SK-N-SH (cell line): ENCODE data around the gene SLC12A4. TPM values are rescaled to one million over a fixed set of nuclear protein-coding genes. Genes with fewer than 3 reads are reported as not detected.

Source experiments
- CTCF ChIA-PET: fragments of 300-600, 350-600 bp; formaldehyde crosslinking; extraction: SDS; loops from one replicate; lab custom pipeline; 2021; lab: Yijun Ruan, JAX
- POLR2A ChIA-PET: fragments of 350-600 bp; sonication (Branson Sonifier 250); formaldehyde crosslinking; extraction: SDS; loops from one replicate; lab custom pipeline; 2020; ENCODE audit warnings: antibody characterized with exemption, inconsistent platforms; lab: Yijun Ruan, JAX
- DNase-seq: peaks from one replicate; pipeline ENCODE4 v3.0.0; 2012
- H2AFZ ChIP-seq: fragments of 200-600 bp; sonication (generic); 2 replicates; pipeline ENCODE4 v1.8.1; 2016; ENCODE audit warnings: antibody characterized with exemption, mild to moderate bottlenecking, low read depth
- H3F3A ChIP-seq: fragments of 200-600 bp; sonication (generic); replicated peaks from 2 replicates; pipeline ENCODE3; 2016; ENCODE audit warnings: antibody characterized with exemption, mild to moderate bottlenecking; ENCODE audit not compliant: insufficient read depth
- H3K27ac ChIP-seq, 2 experiments: fragments of 200-500 bp in 1 of 2; fragments of 200-600 bp in 1 of 2; sonication (Bioruptor generic) in 1 of 2; sonication (generic), shearing (Covaris generic) in 1 of 2; 2 replicates each; pipeline versions ENCODE4 v1.5.1 to v1.6.1; 2014 to 2016; ENCODE audit warnings: low read depth in 2 of 2, inconsistent platforms in 1 of 2, low read length in 1 of 2, mild to moderate bottlenecking in 1 of 2, mixed read lengths in 1 of 2
- H3K27me3 ChIP-seq: fragments of 200-600 bp; sonication (generic), shearing (Covaris generic); 2 replicates; pipeline ENCODE4 v1.6.1; 2016; ENCODE audit warnings: mixed run types; ENCODE audit not compliant: insufficient read depth
- H3K36me3 ChIP-seq, 2 experiments: fragments of 200-500 bp in 1 of 2; fragments of 200-600 bp in 1 of 2; sonication (Bioruptor generic) in 1 of 2; sonication (generic) in 1 of 2; replicated peaks in 1 of 2; 2 replicates each; pipeline versions ENCODE3 to v1.5.1; 2014 to 2016; ENCODE audit warnings: low read length in 1 of 2, mild to moderate bottlenecking in 1 of 2; ENCODE audit not compliant: insufficient read depth in 2 of 2, control insufficient read depth in 1 of 2
- H3K4me1 ChIP-seq, 2 experiments: fragments of 200-500 bp in 1 of 2; fragments of 200-600 bp in 1 of 2; sonication (Bioruptor generic) in 1 of 2; sonication (generic), shearing (Covaris generic) in 1 of 2; 2 replicates each; pipeline versions ENCODE4 v1.5.1 to v1.6.1; 2014 to 2016; ENCODE audit warnings: low read depth in 1 of 2, low read length in 1 of 2, mixed run types in 1 of 2; ENCODE audit not compliant: insufficient read depth in 2 of 2, control insufficient read depth in 1 of 2
- H3K4me2 ChIP-seq: fragments of 200-600 bp; sonication (generic), shearing (Covaris generic); 2 replicates; pipeline ENCODE4 v1.6.1; 2017; ENCODE audit warnings: mixed run types
- H3K4me3 ChIP-seq, 2 experiments: fragments of 200-500 bp in 1 of 2; fragments of 200-600 bp in 1 of 2; sonication (Bioruptor generic) in 1 of 2; sonication (generic), shearing (Covaris generic) in 1 of 2; 2 replicates each; pipeline versions ENCODE4 v1.5.1 to v1.8.1; 2014 to 2016; ENCODE audit warnings: low read depth in 2 of 2, inconsistent platforms in 1 of 2, low read length in 1 of 2, mild to moderate bottlenecking in 1 of 2, mixed read lengths in 1 of 2, moderate library complexity in 1 of 2
- H3K79me2 ChIP-seq: fragments of 200-600 bp; sonication (generic); 2 replicates; pipeline ENCODE4 v1.8.1; 2017; ENCODE audit warnings: mild to moderate bottlenecking; ENCODE audit not compliant: insufficient read depth
- H3K9ac ChIP-seq: fragments of 200-600 bp; sonication (generic); 2 replicates; pipeline ENCODE4 v1.6.1; 2017; ENCODE audit warnings: mixed run types
- H3K9me2 ChIP-seq: fragments of 200-600 bp; sonication (generic); 2 replicates; pipeline ENCODE4 v1.6.1; 2017; ENCODE audit warnings: mixed run types
- H3K9me3 ChIP-seq: fragments of 200-600 bp; sonication (generic); 2 replicates; pipeline ENCODE4 v1.6.1; 2017; ENCODE audit warnings: mixed run types, mild to moderate bottlenecking, moderate library complexity
- H4K20me1 ChIP-seq: fragments of 200-600 bp; sonication (generic); 2 replicates; pipeline ENCODE4 v1.6.1; 2017; ENCODE audit warnings: mild to moderate bottlenecking, mixed run types; ENCODE audit not compliant: insufficient read depth
- EZH2phosphoT487 ChIP-seq: fragments of 200-600 bp; sonication (generic); IDR thresholded peaks from 2 replicates; pipeline ENCODE4 v1.6.1; 2017; ENCODE audit warnings: low read depth, mixed run types, mild to moderate bottlenecking, antibody characterized with exemption, moderate library complexity, borderline replicate concordance
- FOXM1 ChIP-seq: IDR thresholded peaks from 2 replicates; pipeline ENCODE4 v1.4.0; 2012; ENCODE audit warnings: low read depth, mild to moderate bottlenecking
- JUND ChIP-seq: IDR thresholded peaks from 2 replicates; pipeline ENCODE4 v1.4.0; 2012
- MEF2A ChIP-seq: IDR thresholded peaks from 2 replicates; pipeline ENCODE4 v1.4.0; 2012; ENCODE audit warnings: low read depth, borderline replicate concordance
- POLR2AphosphoS5 ChIP-seq: IDR thresholded peaks from 2 replicates; pipeline ENCODE4 v1.6.1; 2012; ENCODE audit warnings: low read depth, low read length
- RCOR1 ChIP-seq: fragments of 150-350 bp; IDR thresholded peaks from 2 replicates; pipeline ENCODE4 v1.6.1; 2017; ENCODE audit warnings: antibody characterized with exemption, low read length
- SMC3 ChIP-seq: IDR thresholded peaks from 2 replicates; pipeline ENCODE4 v1.6.1; 2012; ENCODE audit warnings: low read depth, low read length, improper control_type of control experiment
- TCF12 ChIP-seq: IDR thresholded peaks from 2 replicates; pipeline ENCODE4 v1.4.0; 2012
- TEAD4 ChIP-seq: IDR thresholded peaks from 2 replicates; pipeline ENCODE4 v1.4.0; 2012; ENCODE audit warnings: mild to moderate bottlenecking, borderline replicate concordance; ENCODE audit not compliant: insufficient read depth
- YY1 ChIP-seq: IDR thresholded peaks from 2 replicates; pipeline ENCODE4 v1.4.0; 2012; ENCODE audit warnings: low read depth, mild to moderate bottlenecking
- WGBS: methylation state at CpG from one replicate; pipeline ENCODE4 v1.1.6; 2017; ENCODE audit warnings: low lambda C conversion rate; 5-methylcytosine and 5-hydroxymethylcytosine counted together
- polyA plus RNA-seq, 3 experiments: library from polyadenylated mRNA; depleted of rRNA; stranded (reverse); fragments of >200 nt; gene quantifications; 2 replicates each; pipeline ENCODE4 v1.2.3, GENCODE V29; 2012
- TF ChIP-seq, protein P1 (sequence below): IDR thresholded peaks from 2 replicates; pipeline ENCODE4 v1.6.1; 2012; ENCODE audit warnings: mild to moderate bottlenecking, low read depth, low read length, moderate library complexity
- TF ChIP-seq, protein P2 (sequence below): IDR thresholded peaks from 2 replicates; pipeline ENCODE4 v1.4.0; 2012; ENCODE audit warnings: low read depth

The SLC12A4 gene
- polyA plus RNA-seq, 1 of the 3 experiments (the other 2 are of a cell fraction): 75.8 TPM

DNA sequence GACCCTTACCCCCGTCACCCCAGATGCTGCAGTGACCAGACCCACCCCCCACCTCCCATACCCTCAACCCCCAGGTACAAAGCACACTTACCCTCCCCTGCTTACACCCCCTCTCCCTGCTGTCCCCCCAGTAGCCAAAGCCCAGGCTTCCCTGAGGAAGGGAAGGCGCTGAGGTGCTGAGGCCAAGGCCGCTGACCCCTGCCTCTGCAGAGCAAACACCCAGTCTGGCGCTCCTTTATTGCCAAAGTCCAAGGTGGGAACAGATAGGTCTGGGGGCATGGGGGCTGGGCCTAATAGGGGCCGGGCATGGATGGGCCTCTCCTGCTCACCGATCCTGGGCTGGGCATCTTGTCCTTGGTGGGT is 25.2 kb downstream of the SLC12A4 start (continued):
- TF ChIP-seq, protein P1, sequence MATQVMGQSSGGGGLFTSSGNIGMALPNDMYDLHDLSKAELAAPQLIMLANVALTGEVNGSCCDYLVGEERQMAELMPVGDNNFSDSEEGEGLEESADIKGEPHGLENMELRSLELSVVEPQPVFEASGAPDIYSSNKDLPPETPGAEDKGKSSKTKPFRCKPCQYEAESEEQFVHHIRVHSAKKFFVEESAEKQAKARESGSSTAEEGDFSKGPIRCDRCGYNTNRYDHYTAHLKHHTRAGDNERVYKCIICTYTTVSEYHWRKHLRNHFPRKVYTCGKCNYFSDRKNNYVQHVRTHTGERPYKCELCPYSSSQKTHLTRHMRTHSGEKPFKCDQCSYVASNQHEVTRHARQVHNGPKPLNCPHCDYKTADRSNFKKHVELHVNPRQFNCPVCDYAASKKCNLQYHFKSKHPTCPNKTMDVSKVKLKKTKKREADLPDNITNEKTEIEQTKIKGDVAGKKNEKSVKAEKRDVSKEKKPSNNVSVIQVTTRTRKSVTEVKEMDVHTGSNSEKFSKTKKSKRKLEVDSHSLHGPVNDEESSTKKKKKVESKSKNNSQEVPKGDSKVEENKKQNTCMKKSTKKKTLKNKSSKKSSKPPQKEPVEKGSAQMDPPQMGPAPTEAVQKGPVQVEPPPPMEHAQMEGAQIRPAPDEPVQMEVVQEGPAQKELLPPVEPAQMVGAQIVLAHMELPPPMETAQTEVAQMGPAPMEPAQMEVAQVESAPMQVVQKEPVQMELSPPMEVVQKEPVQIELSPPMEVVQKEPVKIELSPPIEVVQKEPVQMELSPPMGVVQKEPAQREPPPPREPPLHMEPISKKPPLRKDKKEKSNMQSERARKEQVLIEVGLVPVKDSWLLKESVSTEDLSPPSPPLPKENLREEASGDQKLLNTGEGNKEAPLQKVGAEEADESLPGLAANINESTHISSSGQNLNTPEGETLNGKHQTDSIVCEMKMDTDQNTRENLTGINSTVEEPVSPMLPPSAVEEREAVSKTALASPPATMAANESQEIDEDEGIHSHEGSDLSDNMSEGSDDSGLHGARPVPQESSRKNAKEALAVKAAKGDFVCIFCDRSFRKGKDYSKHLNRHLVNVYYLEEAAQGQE: no peak
- no peak for TF ChIP-seq MEF2A

DNA sequence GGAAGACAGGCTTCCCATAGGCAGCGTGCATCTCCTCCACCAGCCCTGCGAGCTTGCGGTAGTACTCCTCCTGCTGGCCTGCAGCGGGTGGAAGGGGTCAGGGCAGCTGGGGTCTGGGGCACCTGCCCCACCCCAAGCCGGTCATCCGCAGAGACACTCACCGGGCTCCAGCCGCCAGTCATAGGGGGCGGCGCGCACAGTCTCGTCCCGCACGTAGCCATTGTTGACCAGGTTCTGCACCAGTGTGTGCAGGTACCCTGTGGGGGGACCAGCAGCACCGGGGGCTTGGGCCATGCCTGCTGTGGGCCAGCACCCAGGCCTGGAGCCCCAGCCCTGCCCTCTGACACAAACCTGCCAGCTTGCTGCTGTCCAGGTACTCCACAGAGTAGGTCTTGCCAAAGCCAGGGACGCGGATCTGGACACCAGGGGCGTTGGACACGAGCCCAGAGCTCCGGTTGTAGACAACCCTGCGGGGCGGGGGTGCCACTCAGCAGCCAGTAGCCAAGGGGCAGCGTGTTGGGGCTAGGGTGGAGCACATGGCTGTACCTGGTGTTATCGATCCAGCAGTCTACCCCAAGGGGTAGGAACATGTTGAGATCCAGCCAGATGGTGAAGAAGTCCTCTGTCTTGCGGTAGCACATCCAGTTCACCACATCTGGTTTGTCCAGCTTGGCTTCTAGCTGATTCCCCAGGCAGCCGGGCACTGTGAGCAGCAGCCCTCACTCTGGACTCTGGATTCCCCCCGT is 25.8 kb downstream of the SLC12A4 start:
- TF ChIP-seq FOXM1 (no peak), JUND (no peak), EZH2phosphoT487 (no peak), MEF2A (no peak), POLR2AphosphoS5 (no peak), SMC3 (no peak), TCF12 (no peak), YY1 (no peak), TEAD4 (no peak), RCOR1 (no peak)
- TF ChIP-seq, protein P2, sequence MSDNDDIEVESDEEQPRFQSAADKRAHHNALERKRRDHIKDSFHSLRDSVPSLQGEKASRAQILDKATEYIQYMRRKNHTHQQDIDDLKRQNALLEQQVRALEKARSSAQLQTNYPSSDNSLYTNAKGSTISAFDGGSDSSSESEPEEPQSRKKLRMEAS: no peak
- 85% methylated on average over 6 of the region's 27 CpGs for WGBS
- Histone ChIP-seq H3K4me3 (peak overlapping the region in 1 of 2 experiments; percentile 16; a peak in 1 of 4 replicates), H3K9me3 (no peaks in the 10 kb centered on the region), H3K4me2 (no peak overlapping the region), H3K9me2 (no peaks in the 10 kb centered on the region), H3K27me3 (no peaks in the 10 kb centered on the region), H3K4me1 (peaks cover 0 to 22% of the 10 kb centered on the region in 2 experiments; a peak in 1 of 4 replicates), H4K20me1 (peaks cover 13% of the 10 kb centered on the region; the same call in 1 of the 2 replicates), H3K27ac (peak overlapping the region in 1 of 2 experiments; percentile 20; a peak in 1 of 4 replicates), H3F3A (peaks cover 22% of the 10 kb centered on the region), H3K9ac (no peak overlapping the region), H3K79me2 (peaks cover 16% of the 10 kb centered on the region; the same call in 1 of the 2 replicates), H2AFZ (no peak overlapping the region), H3K36me3 (peaks cover 12 to 54% of the 10 kb centered on the region in 2 experiments)
- DNase-seq: no peak
- ChIA-PET CTCF (interaction anchor here (0.5 to 28.1 kb wide), 21 partner anchors 8 to 1868 kb away, joined by 3 to 564 read pairs (median 5); partner anchors contain the start of genes CTRL, EDC4, NFATC3 and NRN1L), POLR2A (interaction anchor here (1.0 to 1.6 kb wide), 2 partner anchors 9 to 54 kb away, joined by 3 to 4 read pairs; no protein-coding TSS in a partner anchor)
